Measurements from ENCODE around the gene PSKH1. TPM values are rescaled to one million over a fixed set of nuclear protein-coding genes. Genes with fewer than 3 reads are reported as not detected.

PSKH1 gene
- total and polyA plus RNA-seq, 9 of the 15 experiments (the other 6 are each of a cell fraction or from before 2014, with no cell fraction given): 0.96 to 20.9 (median 9.4) TPM

GRCh38 chr16:67969254-67970039 lies 76.4 kb downstream of the PSKH1 start (continued):
- TF ChIP-seq, protein P1, sequence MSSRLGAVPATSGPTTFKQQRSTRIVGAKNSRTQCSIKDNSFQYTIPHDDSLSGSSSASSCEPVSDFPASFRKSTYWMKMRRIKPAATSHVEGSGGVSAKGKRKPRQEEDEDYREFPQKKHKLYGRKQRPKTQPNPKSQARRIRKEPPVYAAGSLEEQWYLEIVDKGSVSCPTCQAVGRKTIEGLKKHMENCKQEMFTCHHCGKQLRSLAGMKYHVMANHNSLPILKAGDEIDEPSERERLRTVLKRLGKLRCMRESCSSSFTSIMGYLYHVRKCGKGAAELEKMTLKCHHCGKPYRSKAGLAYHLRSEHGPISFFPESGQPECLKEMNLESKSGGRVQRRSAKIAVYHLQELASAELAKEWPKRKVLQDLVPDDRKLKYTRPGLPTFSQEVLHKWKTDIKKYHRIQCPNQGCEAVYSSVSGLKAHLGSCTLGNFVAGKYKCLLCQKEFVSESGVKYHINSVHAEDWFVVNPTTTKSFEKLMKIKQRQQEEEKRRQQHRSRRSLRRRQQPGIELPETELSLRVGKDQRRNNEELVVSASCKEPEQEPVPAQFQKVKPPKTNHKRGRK (tag; IDR thresholded peaks at IDR 0.05): 0 out of 2 replicates have a peak, but pooled peaks have one; percentile 11
- TF ChIP-seq ZNF384 (IDR thresholded peaks at IDR 0.05; ENCODE audit: low read depth, low read length): peak; percentile 68
- TF ChIP-seq EGR1 (conservative IDR thresholded peaks at IDR 0.05): peak; percentile 23; the same call in 1 of the 2 replicates
- TF ChIP-seq HMGN3 (IDR thresholded peaks at IDR 0.05; ENCODE audit: borderline replicate concordance, extremely low read depth, insufficient read length, low read depth, low read length): peak; percentile 22
- TF ChIP-seq ZNF592 (IDR thresholded peaks at IDR 0.05): peak; percentile 35; the same call in 1 of the 2 replicates
- no peak for TF ChIP-seq NONO (IDR thresholded peaks at IDR 0.05; ENCODE audit: low read depth in 2 of 2, low read length in 1 of 2)
- no peak for TF ChIP-seq PHTF2 (CRISPR knock-in tag; IDR thresholded peaks at IDR 0.05)
- TF ChIP-seq STAG1 (CRISPR knock-in tag; IDR thresholded peaks at IDR 0.05; ENCODE audit: borderline replicate concordance): no peak
- no peak for TF ChIP-seq NR3C1 (CRISPR knock-in tag; IDR thresholded peaks at IDR 0.05)
- no peak for TF ChIP-seq PPARD (CRISPR knock-in tag; IDR thresholded peaks at IDR 0.05)
- TF ChIP-seq, protein P2, sequence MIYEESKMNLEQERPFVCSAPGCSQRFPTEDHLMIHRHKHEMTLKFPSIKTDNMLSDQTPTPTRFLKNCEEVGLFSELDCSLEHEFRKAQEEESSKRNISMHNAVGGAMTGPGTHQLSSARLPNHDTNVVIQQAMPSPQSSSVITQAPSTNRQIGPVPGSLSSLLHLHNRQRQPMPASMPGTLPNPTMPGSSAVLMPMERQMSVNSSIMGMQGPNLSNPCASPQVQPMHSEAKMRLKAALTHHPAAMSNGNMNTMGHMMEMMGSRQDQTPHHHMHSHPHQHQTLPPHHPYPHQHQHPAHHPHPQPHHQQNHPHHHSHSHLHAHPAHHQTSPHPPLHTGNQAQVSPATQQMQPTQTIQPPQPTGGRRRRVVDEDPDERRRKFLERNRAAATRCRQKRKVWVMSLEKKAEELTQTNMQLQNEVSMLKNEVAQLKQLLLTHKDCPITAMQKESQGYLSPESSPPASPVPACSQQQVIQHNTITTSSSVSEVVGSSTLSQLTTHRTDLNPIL (CRISPR knock-in tag; IDR thresholded peaks at IDR 0.05): no peak
- no peak for TF ChIP-seq TGIF2 (CRISPR knock-in tag; IDR thresholded peaks at IDR 0.05)
- TF ChIP-seq, protein P3, sequence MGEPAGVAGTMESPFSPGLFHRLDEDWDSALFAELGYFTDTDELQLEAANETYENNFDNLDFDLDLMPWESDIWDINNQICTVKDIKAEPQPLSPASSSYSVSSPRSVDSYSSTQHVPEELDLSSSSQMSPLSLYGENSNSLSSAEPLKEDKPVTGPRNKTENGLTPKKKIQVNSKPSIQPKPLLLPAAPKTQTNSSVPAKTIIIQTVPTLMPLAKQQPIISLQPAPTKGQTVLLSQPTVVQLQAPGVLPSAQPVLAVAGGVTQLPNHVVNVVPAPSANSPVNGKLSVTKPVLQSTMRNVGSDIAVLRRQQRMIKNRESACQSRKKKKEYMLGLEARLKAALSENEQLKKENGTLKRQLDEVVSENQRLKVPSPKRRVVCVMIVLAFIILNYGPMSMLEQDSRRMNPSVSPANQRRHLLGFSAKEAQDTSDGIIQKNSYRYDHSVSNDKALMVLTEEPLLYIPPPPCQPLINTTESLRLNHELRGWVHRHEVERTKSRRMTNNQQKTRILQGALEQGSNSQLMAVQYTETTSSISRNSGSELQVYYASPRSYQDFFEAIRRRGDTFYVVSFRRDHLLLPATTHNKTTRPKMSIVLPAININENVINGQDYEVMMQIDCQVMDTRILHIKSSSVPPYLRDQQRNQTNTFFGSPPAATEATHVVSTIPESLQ (CRISPR knock-in tag; IDR thresholded peaks at IDR 0.05): no peak
- 0 out of 2 replicates have a peak, but pooled peaks have one; percentile 25 for TF ChIP-seq ZNF175 (CRISPR knock-in tag; IDR thresholded peaks at IDR 0.05; ENCODE audit: low read depth)
- TF ChIP-seq EWSR1 (IDR thresholded peaks at IDR 0.05; ENCODE audit: borderline replicate concordance, low read depth, partially characterized antibody): no peak
- TF ChIP-seq ZNF354B (CRISPR knock-in tag; IDR thresholded peaks at IDR 0.05): no peak
- TF ChIP-seq JUND (IDR thresholded peaks at IDR 0.05; ENCODE audit: borderline replicate concordance, low read depth, low read length): no peak
- TF ChIP-seq JUND (tag; IDR thresholded peaks at IDR 0.05; ENCODE audit: borderline replicate concordance, low read depth, low read length): no peak
